ENCODE measurements around the gene IFT74. TPM values are rescaled to one million over a fixed set of nuclear protein-coding genes. Genes with fewer than 3 reads are reported as not detected.

The IFT74 gene
- total and polyA plus RNA-seq, 10 of the 15 experiments (the other 5 are each of a cell fraction or from before 2014, with no cell fraction given): 7.6 to 15.4 (median 12.3) TPM

- H4K20me1 ChIP-seq (ENCODE audit: control insufficient read depth, insufficient read depth): no peaks in the 10 kb centered on the region
- no peaks in the 10 kb centered on the region for H3K27me3 ChIP-seq (replicated peaks in 1 of 2; ENCODE audit: control insufficient read depth in 2 of 2, insufficient read depth in 2 of 2, low read length in 1 of 2)
- no peak overlapping the region for H3K27ac ChIP-seq (ENCODE audit: control insufficient read depth, insufficient read depth)
- no peaks in the 10 kb centered on the region for H3K79me2 ChIP-seq (ENCODE audit: control insufficient read depth, insufficient read depth, low read length)
- no peaks in the 10 kb centered on the region for H3K36me3 ChIP-seq (ENCODE audit: control insufficient read depth in 2 of 2, insufficient read depth in 2 of 2, low read length in 1 of 2)
- intact Hi-C loops (cut with micrococcal nuclease; ENCODE audit: unreplicated experiment): no loop called here
- no peak for DNase-seq (ENCODE audit: low read depth, low spot score)
- in situ Hi-C loops (cut with MboI): no loop called here
- WGBS (ENCODE audit: insufficient coverage, insufficient replicate concordance, low lambda C conversion rate, missing lambda C conversion rate): 97% methylated on average over 2 of the region's 2 CpGs
- no peaks in the 10 kb centered on the region for H3K4me1 ChIP-seq (ENCODE audit: control insufficient read depth, insufficient read depth, low read length)
- CTCF ChIA-PET: no interaction called here
- no peak overlapping the region for H3K4me2 ChIP-seq (ENCODE audit: control insufficient read depth, insufficient read depth)
- RAD21 ChIA-PET (ENCODE audit: unreplicated experiment): no interaction called here
- H3K9me3 ChIP-seq (replicated peaks; ENCODE audit: control insufficient read depth, insufficient read depth, low read length): no peaks in the 10 kb centered on the region
- POLR2A ChIA-PET: no interaction called here
- no peak overlapping the region for H3K9ac ChIP-seq (ENCODE audit: control insufficient read depth, insufficient read depth, low read length)
- BruUV-seq (replicated peaks): no TSS peak
- SMC1A ChIA-PET (ENCODE audit: uncharacterized antibody, unreplicated experiment): interaction anchor here (0.6 to 1.2 kb wide), 2 partner anchors 11 to 24 kb away, joined by 3 to 5 read pairs; no protein-coding TSS in a partner anchor
- H2AFZ ChIP-seq (ENCODE audit: control insufficient read depth, low read depth, low read length): no peak overlapping the region
- FAIRE-seq: no peak
- no peak overlapping the region for H3K4me3 ChIP-seq
- no peak for ATAC-seq
- TF ChIP-seq ETV6 (conservative IDR thresholded peaks at IDR 0.05 in 1 of 2, IDR thresholded peaks at IDR 0.05 in 1 of 2; ENCODE audit: borderline replicate concordance in 1 of 2, low read depth in 1 of 2) (no peak), SREBF2 (IDR thresholded peaks at IDR 0.05; ENCODE audit: low read length) (no peak), TARDBP (IDR thresholded peaks at IDR 0.05; ENCODE audit: borderline replicate concordance) (no peak), PBX3 (IDR thresholded peaks at IDR 0.05; ENCODE audit: insufficient replicate concordance, low read depth, low read length) (no peak), PAX8 (IDR thresholded peaks at IDR 0.05) (no peak), ZNF687 (IDR thresholded peaks at IDR 0.05) (no peak), SP1 (IDR thresholded peaks at IDR 0.05; ENCODE audit: low read depth, low read length) (no peak), CBX5 (IDR thresholded peaks at IDR 0.05; ENCODE audit: low read depth) (no peak), ATF7 (IDR thresholded peaks at IDR 0.05; ENCODE audit: low read depth) (no peak), SRF (IDR thresholded peaks at IDR 0.05; ENCODE audit: low read depth in 2 of 2, low read length in 2 of 2) (no peak)
- TF ChIP-seq, protein P1, sequence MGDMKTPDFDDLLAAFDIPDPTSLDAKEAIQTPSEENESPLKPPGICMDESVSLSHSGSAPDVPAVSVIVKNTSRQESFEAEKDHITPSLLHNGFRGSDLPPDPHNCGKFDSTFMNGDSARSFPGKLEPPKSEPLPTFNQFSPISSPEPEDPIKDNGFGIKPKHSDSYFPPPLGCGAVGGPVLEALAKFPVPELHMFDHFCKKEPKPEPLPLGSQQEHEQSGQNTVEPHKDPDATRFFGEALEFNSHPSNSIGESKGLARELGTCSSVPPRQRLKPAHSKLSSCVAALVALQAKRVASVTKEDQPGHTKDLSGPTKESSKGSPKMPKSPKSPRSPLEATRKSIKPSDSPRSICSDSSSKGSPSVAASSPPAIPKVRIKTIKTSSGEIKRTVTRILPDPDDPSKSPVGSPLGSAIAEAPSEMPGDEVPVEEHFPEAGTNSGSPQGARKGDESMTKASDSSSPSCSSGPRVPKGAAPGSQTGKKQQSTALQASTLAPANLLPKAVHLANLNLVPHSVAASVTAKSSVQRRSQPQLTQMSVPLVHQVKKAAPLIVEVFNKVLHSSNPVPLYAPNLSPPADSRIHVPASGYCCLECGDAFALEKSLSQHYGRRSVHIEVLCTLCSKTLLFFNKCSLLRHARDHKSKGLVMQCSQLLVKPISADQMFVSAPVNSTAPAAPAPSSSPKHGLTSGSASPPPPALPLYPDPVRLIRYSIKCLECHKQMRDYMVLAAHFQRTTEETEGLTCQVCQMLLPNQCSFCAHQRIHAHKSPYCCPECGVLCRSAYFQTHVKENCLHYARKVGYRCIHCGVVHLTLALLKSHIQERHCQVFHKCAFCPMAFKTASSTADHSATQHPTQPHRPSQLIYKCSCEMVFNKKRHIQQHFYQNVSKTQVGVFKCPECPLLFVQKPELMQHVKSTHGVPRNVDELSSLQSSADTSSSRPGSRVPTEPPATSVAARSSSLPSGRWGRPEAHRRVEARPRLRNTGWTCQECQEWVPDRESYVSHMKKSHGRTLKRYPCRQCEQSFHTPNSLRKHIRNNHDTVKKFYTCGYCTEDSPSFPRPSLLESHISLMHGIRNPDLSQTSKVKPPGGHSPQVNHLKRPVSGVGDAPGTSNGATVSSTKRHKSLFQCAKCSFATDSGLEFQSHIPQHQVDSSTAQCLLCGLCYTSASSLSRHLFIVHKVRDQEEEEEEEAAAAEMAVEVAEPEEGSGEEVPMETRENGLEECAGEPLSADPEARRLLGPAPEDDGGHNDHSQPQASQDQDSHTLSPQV (IDR thresholded peaks at IDR 0.05): no peak
- TF ChIP-seq, protein P2, sequence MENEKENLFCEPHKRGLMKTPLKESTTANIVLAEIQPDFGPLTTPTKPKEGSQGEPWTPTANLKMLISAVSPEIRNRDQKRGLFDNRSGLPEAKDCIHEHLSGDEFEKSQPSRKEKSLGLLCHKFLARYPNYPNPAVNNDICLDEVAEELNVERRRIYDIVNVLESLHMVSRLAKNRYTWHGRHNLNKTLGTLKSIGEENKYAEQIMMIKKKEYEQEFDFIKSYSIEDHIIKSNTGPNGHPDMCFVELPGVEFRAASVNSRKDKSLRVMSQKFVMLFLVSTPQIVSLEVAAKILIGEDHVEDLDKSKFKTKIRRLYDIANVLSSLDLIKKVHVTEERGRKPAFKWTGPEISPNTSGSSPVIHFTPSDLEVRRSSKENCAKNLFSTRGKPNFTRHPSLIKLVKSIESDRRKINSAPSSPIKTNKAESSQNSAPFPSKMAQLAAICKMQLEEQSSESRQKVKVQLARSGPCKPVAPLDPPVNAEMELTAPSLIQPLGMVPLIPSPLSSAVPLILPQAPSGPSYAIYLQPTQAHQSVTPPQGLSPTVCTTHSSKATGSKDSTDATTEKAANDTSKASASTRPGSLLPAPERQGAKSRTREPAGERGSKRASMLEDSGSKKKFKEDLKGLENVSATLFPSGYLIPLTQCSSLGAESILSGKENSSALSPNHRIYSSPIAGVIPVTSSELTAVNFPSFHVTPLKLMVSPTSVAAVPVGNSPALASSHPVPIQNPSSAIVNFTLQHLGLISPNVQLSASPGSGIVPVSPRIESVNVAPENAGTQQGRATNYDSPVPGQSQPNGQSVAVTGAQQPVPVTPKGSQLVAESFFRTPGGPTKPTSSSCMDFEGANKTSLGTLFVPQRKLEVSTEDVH (IDR thresholded peaks at IDR 0.05; ENCODE audit: low read depth, partially characterized antibody): no peak
Measured at GRCh38 chr9:27043176-27043575, 87.0 kb downstream of the IFT74 start.

Measured in GM12878 (cell line).